T47D (cell line): ENCODE results near the gene LDLRAD4.

Source experiments
- DNase-seq, 2 experiments: peaks; one replicate each; pipeline versions ENCODE4 v3.0.0 to v3.0.0-alpha.2; 2011 to 2012; ENCODE audit warnings: low read depth in 1 of 2, low spot score in 1 of 2
- JUND ChIP-seq: IDR thresholded peaks from 2 replicates; pipeline ENCODE4 v1.6.1; 2012; ENCODE audit warnings: low read depth
- in situ Hi-C: cut with HindIII; loops from 2 replicates; pipeline ENCODE4 v1.10.0; 2016; ENCODE audit warnings: low sequenced_read_pairs, low pct_unique_long_range_greater_than_20kb

The LDLRAD4 gene

DNA sequence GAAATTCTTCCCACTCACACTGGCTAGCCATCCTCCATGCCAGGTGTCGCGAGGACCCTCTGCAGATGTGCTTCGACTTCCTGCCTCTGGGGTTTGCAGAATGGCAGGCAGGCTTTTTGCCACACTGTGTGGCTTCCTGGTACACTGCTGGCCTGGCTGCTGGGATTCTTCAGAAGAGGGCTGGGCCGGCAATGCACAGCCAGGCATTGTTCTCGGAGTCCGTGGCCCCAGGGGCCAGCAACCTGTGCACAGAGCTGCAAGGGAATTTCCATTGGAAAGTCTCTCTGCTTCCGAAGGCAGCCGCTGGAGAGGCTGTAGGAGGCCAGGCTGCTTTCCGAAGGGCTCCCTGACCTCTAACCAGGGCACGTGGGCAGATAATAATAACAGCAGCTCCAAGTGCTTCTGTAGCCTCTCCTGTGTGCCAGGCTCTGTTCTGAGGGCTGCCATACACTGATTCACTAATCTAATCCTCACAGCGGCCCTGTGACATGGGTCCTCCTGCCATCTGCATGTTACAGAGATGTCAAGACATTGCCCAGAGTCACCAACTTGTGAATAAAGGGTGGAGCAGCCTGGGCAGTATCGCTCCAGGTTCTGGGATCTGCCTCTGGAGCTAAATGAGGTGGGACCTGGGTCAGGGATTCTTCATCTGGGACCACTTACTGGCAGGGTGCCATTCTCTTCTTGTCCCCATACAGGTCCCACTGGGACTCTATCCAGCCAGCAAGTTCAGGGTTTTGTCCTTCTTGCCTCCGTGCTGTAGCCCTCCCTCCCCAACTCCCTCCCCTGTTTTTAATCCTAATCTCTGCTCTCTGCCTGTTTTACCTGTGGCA lies 5.0 kb downstream of the LDLRAD4 start:
- TF ChIP-seq JUND, result no peak
- in situ Hi-C loops, result no loop called here
- no peak for DNase-seq

- DNase-seq, result no peak
- in situ Hi-C loops, result no loop called here
- TF ChIP-seq JUND, result no peak
Measured at GRCh38 chr18:13225261-13225660, 6.7 kb downstream of the LDLRAD4 start.

- no peak for TF ChIP-seq JUND
- in situ Hi-C loops, result no loop called here
- DNase-seq, result no peak
Measured at GRCh38 chr18:13226533-13227144, 8.1 kb downstream of the LDLRAD4 start.

- DNase-seq, result no peak
- no peak for TF ChIP-seq JUND
- in situ Hi-C loops, result no loop called here
Measured at GRCh38 chr18:13227910-13228309, 9.3 kb downstream of the LDLRAD4 start.

- TF ChIP-seq JUND, result no peak
- in situ Hi-C loops, result no loop called here
- no peak for DNase-seq
Measured at GRCh38 chr18:13229001-13229671, 10.6 kb downstream of the LDLRAD4 start.

DNA sequence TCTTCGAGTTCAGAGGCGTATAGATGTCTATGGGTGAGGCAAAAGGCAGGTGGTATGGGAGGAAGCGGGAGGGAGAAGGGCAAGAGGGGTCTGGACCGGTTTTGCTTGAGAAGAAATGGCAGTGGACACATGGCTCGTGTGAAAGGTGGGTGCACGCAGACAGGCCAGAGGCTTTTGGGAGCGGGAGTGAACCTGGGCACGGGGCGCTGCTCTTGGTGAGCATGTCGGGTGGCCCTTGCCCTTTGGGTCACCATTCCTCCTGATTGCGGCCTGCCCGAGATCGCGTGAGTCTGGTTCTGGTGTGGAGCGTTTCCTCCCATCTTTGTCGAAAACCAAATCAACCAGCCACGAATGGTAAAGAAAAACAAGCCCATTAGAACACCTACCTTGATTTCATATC lies 12.6 kb downstream of the LDLRAD4 start:
- no peak for DNase-seq
- in situ Hi-C loops, result no loop called here
- TF ChIP-seq JUND, result no peak

DNA sequence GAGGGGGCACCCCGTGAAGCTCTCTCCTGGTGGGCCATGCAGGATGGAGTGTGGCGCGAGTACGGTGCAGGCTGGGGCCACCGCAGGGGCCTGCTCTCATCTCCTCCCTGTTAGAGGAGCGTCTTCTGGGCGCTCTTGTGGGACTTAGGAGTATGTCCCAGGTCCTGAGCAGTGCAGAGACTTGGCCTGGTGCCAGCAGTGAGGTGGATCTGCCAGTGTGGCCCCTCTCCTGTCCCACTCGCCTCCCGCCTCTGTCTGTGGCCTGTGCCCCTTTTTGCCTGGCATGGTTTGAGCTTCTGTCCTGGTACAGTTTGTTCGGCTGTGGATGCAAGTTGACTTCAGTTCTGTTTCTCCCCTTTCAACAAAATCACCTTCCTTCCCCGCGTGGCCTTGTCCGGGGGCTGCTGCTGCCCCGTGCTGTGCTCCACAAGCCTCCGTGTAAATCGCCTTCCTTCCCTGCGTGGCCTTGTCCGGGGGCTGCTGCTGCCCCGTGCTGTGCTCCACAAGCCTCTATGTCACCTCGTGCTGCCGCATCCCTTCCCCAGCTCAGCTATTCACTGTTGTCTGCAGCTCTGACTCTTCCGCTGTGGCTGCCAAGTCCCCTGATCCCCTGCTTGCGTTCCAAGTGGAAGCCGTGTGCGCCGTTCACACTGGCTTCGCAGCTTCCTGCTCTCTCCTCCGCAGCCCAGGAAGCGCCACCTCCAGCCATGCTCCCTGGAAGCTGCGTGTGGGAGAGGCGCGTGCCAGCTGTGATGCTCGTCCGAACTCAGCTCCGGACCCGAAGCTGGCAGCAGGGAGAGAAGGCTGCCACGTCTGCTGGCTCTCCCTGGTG lies 13.7 kb downstream of the LDLRAD4 start:
- no peak for TF ChIP-seq JUND
- DNase-seq, result no peak
- in situ Hi-C loops, result no loop called here

DNA sequence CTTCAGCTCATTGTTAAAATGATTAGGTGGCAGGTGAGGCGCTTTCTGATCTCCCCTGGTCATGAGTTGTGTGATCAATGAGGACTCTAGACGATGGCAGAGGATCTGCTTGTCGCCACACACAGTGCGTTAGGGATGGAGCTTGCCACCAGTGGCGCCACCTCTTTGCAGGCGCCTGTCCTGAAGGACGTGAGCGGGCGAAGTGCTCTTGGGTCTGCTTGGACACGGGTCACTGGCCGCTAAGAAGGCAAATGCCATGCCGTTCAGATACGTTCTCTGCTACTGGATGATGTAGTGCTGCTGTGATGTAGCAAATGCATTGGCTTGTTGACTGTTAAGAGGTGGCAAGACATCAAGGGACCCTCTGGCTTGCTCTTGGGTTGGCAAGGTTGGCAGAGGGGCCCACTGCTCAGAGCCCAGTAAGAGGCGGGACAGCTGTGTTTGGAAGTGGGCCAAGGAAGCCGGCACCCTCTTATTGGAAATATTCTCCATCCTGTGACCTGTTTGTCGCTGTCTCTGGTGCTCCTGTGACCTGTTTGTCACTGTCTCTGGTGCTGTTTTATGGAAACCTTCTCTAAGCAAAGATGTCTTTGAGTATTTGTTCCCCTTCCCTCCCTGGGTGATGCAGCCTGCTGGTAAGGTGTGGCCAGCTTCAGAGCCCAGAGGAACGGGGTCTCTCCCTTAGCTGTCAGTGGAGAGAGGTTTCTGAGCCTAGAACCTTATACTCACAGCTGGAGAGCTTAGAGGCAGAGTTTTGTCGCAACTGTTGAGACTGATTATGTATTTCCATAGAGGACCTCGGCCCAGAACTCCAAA lies 14.6 kb downstream of the LDLRAD4 start:
- no peak for DNase-seq
- no peak for TF ChIP-seq JUND
- in situ Hi-C loops, result no loop called here

DNA sequence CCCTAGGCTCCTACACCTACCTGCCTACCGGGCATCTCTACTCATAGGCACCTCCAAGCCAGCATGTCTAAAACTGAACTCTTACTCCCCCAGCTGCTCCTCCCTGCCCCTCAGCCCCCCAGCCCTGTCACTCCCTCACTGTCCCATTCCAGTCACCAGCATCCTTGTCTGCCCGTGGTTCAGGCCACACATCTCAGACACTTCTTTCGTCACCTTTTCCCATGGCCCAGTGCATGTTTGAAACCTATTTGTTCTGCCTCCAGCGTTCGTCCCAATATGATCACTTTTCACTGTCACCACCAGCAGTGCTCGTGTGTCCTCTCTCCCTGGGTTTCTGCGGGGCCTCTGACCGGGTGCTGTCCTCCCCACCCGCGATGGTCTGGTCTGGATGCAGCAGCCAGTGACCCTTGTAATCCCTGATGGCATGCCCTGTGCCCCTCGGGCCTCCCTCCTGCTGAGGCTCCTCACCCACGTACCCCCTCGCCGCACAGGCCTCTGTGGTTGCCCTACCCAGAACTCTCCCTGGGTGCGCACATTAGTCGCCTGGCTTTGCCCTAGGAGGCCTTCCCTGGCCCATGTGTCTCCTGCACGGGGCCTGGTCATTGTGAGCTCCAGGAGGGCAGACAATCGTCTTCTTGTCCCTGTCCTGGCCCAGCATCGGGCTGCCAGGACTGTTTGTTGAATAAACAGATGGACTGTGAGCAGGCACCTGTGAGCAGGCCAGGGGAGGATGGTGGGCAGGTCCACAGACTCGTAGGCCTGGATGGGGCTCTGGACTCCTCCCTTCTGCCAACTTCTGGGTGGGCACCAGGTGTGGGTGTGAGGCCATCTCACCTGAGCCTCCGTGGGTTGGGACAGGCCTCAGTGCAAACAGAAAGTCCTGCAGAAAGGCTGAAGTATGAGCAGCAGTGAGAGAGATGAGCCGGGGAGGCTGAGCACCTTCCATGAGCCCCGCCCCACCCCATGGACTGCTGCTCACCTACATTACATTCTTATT lies 15.5 kb downstream of the LDLRAD4 start:
- no peak for TF ChIP-seq JUND
- no peak for DNase-seq
- in situ Hi-C loops, result no loop called here

- TF ChIP-seq JUND, result no peak
- in situ Hi-C loops, result no loop called here
Measured at GRCh38 chr18:13235421-13235831, 16.9 kb downstream of the LDLRAD4 start.

GRCh38 chr18:13235981-13236380 lies 17.4 kb downstream of the LDLRAD4 start:
- no peak for DNase-seq
- in situ Hi-C loops, result no loop called here
- no peak for TF ChIP-seq JUND

More at GRCh38 chr18:13235421-13235831, 16.9 kb downstream of the LDLRAD4 start:
- DNase-seq, result no peak
